C4-2B (cell line): ENCODE results near the gene HSPA12A.

Experiments used
- CTCF ChIP-seq: fragments of 450-650 bp; conservative IDR thresholded peaks from 2 replicates; pipeline ENCODE4 v1.5.1; 2017; ENCODE audit warnings: mild to moderate bottlenecking
- ZFX ChIP-seq: fragments of 450-650 bp; IDR thresholded peaks from 2 replicates; pipeline ENCODE4 v1.6.1; 2017

DNA sequence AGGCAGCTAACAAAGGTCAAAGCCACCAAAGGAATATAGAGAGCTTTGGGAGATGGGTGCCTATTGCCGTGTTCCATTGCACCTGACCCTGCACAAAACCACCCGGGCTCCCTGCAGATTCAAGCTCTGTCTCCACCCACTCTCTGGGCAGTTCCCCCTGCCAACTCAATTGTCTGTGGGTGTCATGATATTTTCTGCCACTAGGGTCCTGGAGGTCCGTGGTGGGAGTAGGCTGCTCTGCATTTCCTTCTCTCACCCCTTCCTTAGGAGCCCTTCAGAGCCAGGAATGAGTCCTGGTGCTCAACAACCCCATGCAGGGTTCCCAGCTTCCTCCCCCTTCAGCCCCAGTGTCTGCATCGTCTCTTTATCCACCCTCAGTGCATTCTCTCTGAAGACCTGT, 87.5 kb downstream of the HSPA12A start:
- peak; percentile 50 for TF ChIP-seq CTCF
- TF ChIP-seq ZFX, result no peak
